IMR-90 (cell line): ENCODE results near the gene ZNRF3. TPM values are rescaled to one million over a fixed set of nuclear protein-coding genes. Genes with fewer than 3 reads are reported as not detected.

Experiments
- ATAC-seq: fragments of 200-7000 bp; cut with Tn5 transposase; 2 replicates; pipeline ENCODE4 v1.9.1; 2020; ENCODE audit warnings: low read depth, mild to moderate bottlenecking, moderate library complexity
- BruUV-seq: library from RNA; stranded (reverse); fragments of 400-500 nt; replicated peaks from 2 replicates; lab custom pipeline; 2021; lab: Mats Ljungman, UMichigan
- CTCF ChIA-PET: fragments of 300-600 bp; formaldehyde crosslinking; extraction: SDS; loops from one replicate; lab custom pipeline; 2021; ENCODE audit warnings: antibody characterized with exemption; lab: Yijun Ruan, JAX
- POLR2A ChIA-PET: fragments of 300-600 bp; sonication (Branson Sonifier 250); formaldehyde crosslinking; loops from one replicate; lab custom pipeline; 2022; ENCODE audit warnings: antibody characterized with exemption; ENCODE audit not compliant: unreplicated experiment; lab: Charles Lee
- DNase-seq: peaks from one replicate; pipeline ENCODE4 v3.0.0; 2013
- H2AFZ ChIP-seq: replicated peaks from 2 replicates; pipeline ENCODE3; 2013; ENCODE audit warnings: low read length, mild to moderate bottlenecking; ENCODE audit not compliant: poor library complexity
- H2AK5ac ChIP-seq: 2 replicates; pipeline ENCODE4 v1.6.1; 2013; ENCODE audit warnings: low read depth, low read length, inconsistent platforms
- H2AK9ac ChIP-seq: replicated peaks from 2 replicates; pipeline ENCODE3; 2013; ENCODE audit warnings: mild to moderate bottlenecking, low read depth, low read length, moderate library complexity; ENCODE audit not compliant: poor library complexity
- H2BK120ac ChIP-seq: 2 replicates; pipeline ENCODE4 v1.6.1; 2013; ENCODE audit warnings: low read depth, low read length, inconsistent platforms
- H2BK15ac ChIP-seq: 3 replicates; pipeline ENCODE4 v1.6.1; 2013; ENCODE audit warnings: low read depth, low read length, inconsistent platforms
- H2BK20ac ChIP-seq: 2 replicates; pipeline ENCODE4 v1.6.1; 2013; ENCODE audit warnings: low read depth, mild to moderate bottlenecking, inconsistent platforms, low read length, moderate library complexity
- H2BK5ac ChIP-seq: 2 replicates; pipeline ENCODE4 v1.6.1; 2013; ENCODE audit warnings: mild to moderate bottlenecking, low read depth, low read length, inconsistent platforms; ENCODE audit not compliant: poor library complexity, severe bottlenecking
- H3K14ac ChIP-seq: replicated peaks from 2 replicates; pipeline ENCODE4 v1.6.1; 2013; ENCODE audit warnings: low read depth, low read length, inconsistent platforms
- H3K18ac ChIP-seq: 2 replicates; pipeline ENCODE4 v1.6.1; 2013; ENCODE audit warnings: low read depth, low read length, control low read depth
- H3K23ac ChIP-seq: 2 replicates; pipeline ENCODE4 v1.6.1; 2013; ENCODE audit warnings: low read depth, low read length, inconsistent platforms
- H3K27ac ChIP-seq: 2 replicates; pipeline ENCODE4 v1.5.1; 2013; ENCODE audit warnings: mild to moderate bottlenecking, control low read depth, low read length; ENCODE audit not compliant: insufficient read depth
- H3K27me3 ChIP-seq: 2 replicates; pipeline ENCODE4 v1.6.1; 2013; ENCODE audit warnings: low read length; ENCODE audit not compliant: control insufficient read depth, insufficient read depth
- H3K36me3 ChIP-seq: 2 replicates; pipeline ENCODE4 v1.6.1; 2013; ENCODE audit warnings: low read length, mixed read lengths; ENCODE audit not compliant: control insufficient read depth, insufficient read depth
- H3K4ac ChIP-seq: 2 replicates; pipeline ENCODE4 v1.6.1; 2013; ENCODE audit warnings: low read depth, low read length, inconsistent platforms
- H3K4me1 ChIP-seq: 2 replicates; pipeline ENCODE4 v1.6.1; 2013; ENCODE audit warnings: low read length, mixed read lengths; ENCODE audit not compliant: control insufficient read depth, insufficient read depth
- H3K4me2 ChIP-seq: 2 replicates; pipeline ENCODE4 v1.6.1; 2013; ENCODE audit warnings: low read depth, mild to moderate bottlenecking, control low read depth, low read length, moderate library complexity
- H3K4me3 ChIP-seq: 2 replicates; pipeline ENCODE4 v1.5.1; 2013; ENCODE audit warnings: low read depth, mild to moderate bottlenecking, control low read depth, low read length, moderate library complexity; ENCODE audit not compliant: insufficient read depth
- H3K56ac ChIP-seq: 2 replicates; pipeline ENCODE4 v1.6.1; 2013; ENCODE audit warnings: low read length, inconsistent platforms; ENCODE audit not compliant: insufficient read depth; ENCODE audit errors: extremely low read depth
- H3K79me1 ChIP-seq, 2 experiments: 2 replicates each; pipeline ENCODE4 v1.6.1; 2013; ENCODE audit warnings: low read length in 2 of 2, inconsistent platforms in 1 of 2, low read depth in 1 of 2
- H3K9ac ChIP-seq: 2 replicates; pipeline ENCODE4 v1.6.1; 2013; ENCODE audit warnings: low read depth, low read length, control low read depth
- H3K9me1 ChIP-seq: 2 replicates; pipeline ENCODE4 v1.6.1; 2013; ENCODE audit warnings: low read length, inconsistent platforms; ENCODE audit not compliant: insufficient read depth
- H3K9me3 ChIP-seq: 2 replicates; pipeline ENCODE4 v1.6.1; 2013; ENCODE audit warnings: low read length; ENCODE audit not compliant: control insufficient read depth, insufficient read depth
- H4K20me1 ChIP-seq: 2 replicates; pipeline ENCODE4 v1.6.1; 2013; ENCODE audit warnings: low read length, inconsistent platforms; ENCODE audit not compliant: insufficient read depth
- H4K5ac ChIP-seq: 2 replicates; pipeline ENCODE4 v1.6.1; 2013; ENCODE audit warnings: mild to moderate bottlenecking, low read depth, low read length, control low read depth
- H4K8ac ChIP-seq, 2 experiments: 2 replicates each; pipeline ENCODE4 v1.6.1; 2013; ENCODE audit warnings: low read depth in 2 of 2, low read length in 2 of 2, control low read depth in 1 of 2, inconsistent platforms in 1 of 2
- H4K91ac ChIP-seq: 2 replicates; pipeline ENCODE4 v1.6.1; 2013; ENCODE audit warnings: low read depth, low read length, inconsistent platforms; ENCODE audit not compliant: insufficient read depth
- BHLHE40 ChIP-seq: fragments of 150-350 bp; IDR thresholded peaks from 2 replicates; pipeline ENCODE4 v1.6.1; 2016; ENCODE audit warnings: mild to moderate bottlenecking, low read depth, low read length
- CEBPB ChIP-seq: IDR thresholded peaks from 2 replicates; pipeline ENCODE4 v1.6.1; 2012; ENCODE audit warnings: low read depth, low read length, improper control_type of control experiment
- FOS ChIP-seq: fragments of 150-350 bp; IDR thresholded peaks from 2 replicates; pipeline ENCODE4 v1.6.1; 2016; ENCODE audit warnings: low read depth, low read length
- MAZ ChIP-seq: IDR thresholded peaks from 2 replicates; pipeline ENCODE4 v1.6.1; 2012; ENCODE audit warnings: low read depth, mild to moderate bottlenecking, low read length, improper control_type of control experiment, moderate library complexity, borderline replicate concordance
- MXI1 ChIP-seq: IDR thresholded peaks from 2 replicates; pipeline ENCODE4 v1.6.1; 2012; ENCODE audit warnings: low read depth, mild to moderate bottlenecking, low read length, moderate library complexity, borderline replicate concordance
- NFE2L2 ChIP-seq: fragments of 150-350 bp; IDR thresholded peaks from 2 replicates; pipeline ENCODE4 v1.6.1; 2016; ENCODE audit warnings: low read depth, mild to moderate bottlenecking, low read length
- POLR2A ChIP-seq: IDR thresholded peaks from 2 replicates; pipeline ENCODE4 v1.6.1; 2012; ENCODE audit warnings: mild to moderate bottlenecking, low read depth, low read length
- RCOR1 ChIP-seq: IDR thresholded peaks from 2 replicates; pipeline ENCODE4 v1.6.1; 2012; ENCODE audit warnings: mild to moderate bottlenecking, low read length, improper control_type of control experiment; ENCODE audit not compliant: insufficient replicate concordance
- SMC3 ChIP-seq: fragments of 150-350 bp; IDR thresholded peaks from 2 replicates; pipeline ENCODE4 v1.6.1; 2016; ENCODE audit warnings: low read depth, mild to moderate bottlenecking, antibody characterized with exemption, low read length, moderate library complexity
- WGBS, 2 experiments: methylation state at CpG; one replicate each; pipeline versions ENCODE4 v1.1.5 to v1.1.7; 2013; ENCODE audit warnings: missing lambda C conversion rate in 2 of 2; ENCODE audit not compliant: insufficient read length in 1 of 2; ENCODE audit errors: extremely low coverage in 2 of 2; 5-methylcytosine and 5-hydroxymethylcytosine counted together
- dilution Hi-C: fragments of 300-500 bp; cut with HindIII; formaldehyde crosslinking; loops from one replicate; pipeline ENCODE4 v1.14.3; 2018; ENCODE audit warnings: low sequenced_read_pairs; ENCODE audit not compliant: unreplicated experiment
- in situ Hi-C: fragments of 300-500 bp; cut with MboI; formaldehyde crosslinking; loops from 3 replicates; pipeline ENCODE4 v1.14.3; 2019; ENCODE audit warnings: low sequenced_read_pairs, inconsistent platforms, mixed read lengths
- intact Hi-C: fragments of 100-400 bp; cut with micrococcal nuclease; formaldehyde crosslinking; loops from 2 replicates; pipeline ENCODE4 v1.10.0; 2022
- polyA plus RNA-seq, 3 experiments: library from polyadenylated mRNA; depleted of rRNA; stranded (reverse); fragments of >200 nt; gene quantifications; 2 replicates each; pipeline ENCODE4 v1.2.3, GENCODE V29; 2012; ENCODE audit warnings: low replicate concordance in 1 of 3
- total RNA-seq: library from RNA; depleted of rRNA; stranded (reverse); fragments of >200 nt; gene quantifications from 2 replicates; pipeline ENCODE4 v1.2.3, GENCODE V29; 2012
- TF ChIP-seq, protein P1 (sequence below): conservative IDR thresholded peaks from 2 replicates; pipeline ENCODE4 v1.5.1; 2012; ENCODE audit warnings: mild to moderate bottlenecking, low read depth, low read length, improper control_type of control experiment
- TF ChIP-seq, protein P2 (sequence below): fragments of 150-350 bp; IDR thresholded peaks from 2 replicates; pipeline ENCODE4 v1.6.1; 2016; ENCODE audit warnings: low read depth, mild to moderate bottlenecking, low read length, moderate library complexity, borderline replicate concordance

The ZNRF3 gene
- total and polyA plus RNA-seq, 2 of the 4 experiments (the other 2 are of a cell fraction), result 1.4 to 2.4 TPM

DNA sequence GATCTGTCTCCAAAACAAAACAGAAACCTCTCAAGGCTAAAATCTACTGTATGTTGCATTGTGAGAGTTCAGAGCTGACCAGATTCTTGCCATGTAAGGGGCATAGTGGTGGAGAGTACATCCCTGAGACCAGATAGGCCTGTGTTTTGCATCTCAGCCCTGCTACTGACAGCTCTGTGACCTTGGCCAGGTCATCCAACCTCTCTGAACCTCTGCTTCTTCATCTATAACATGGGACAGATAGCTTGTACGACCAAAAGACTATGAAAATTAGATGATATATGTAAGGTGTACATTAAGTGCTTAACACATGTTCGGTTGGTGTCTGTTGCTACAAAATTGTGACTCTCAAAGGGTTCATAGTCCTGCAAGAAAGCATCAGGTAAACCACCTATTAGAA is 22.9 kb downstream of the ZNRF3 start:
- Histone ChIP-seq H4K5ac (no peak overlapping the region), H3K9ac (no peak overlapping the region), H3K9me1 (peaks cover 16% of the 10 kb centered on the region), H4K8ac (no peak overlapping the region), H2AFZ (no peak overlapping the region), H4K91ac (no peak overlapping the region), H3K27ac (no peak overlapping the region), H3K23ac (no peak overlapping the region), H3K79me1 (peaks cover 15 to 49% of the 10 kb centered on the region in 2 experiments), H3K4me2 (no peak overlapping the region), H3K18ac (no peak overlapping the region), H3K4me3 (no peak overlapping the region), H2AK5ac (no peak overlapping the region), H4K20me1 (peaks cover 27% of the 10 kb centered on the region), H3K9me3 (no peaks in the 10 kb centered on the region), H3K36me3 (no peaks in the 10 kb centered on the region), H3K4ac (no peak overlapping the region), H2BK120ac (no peak overlapping the region), H3K56ac (no peak overlapping the region), H2BK15ac (no peak overlapping the region), H3K14ac (no peak overlapping the region), H2BK20ac (no peak overlapping the region), H2AK9ac (no peak overlapping the region), H3K4me1 (peaks cover 20% of the 10 kb centered on the region), H3K27me3 (no peaks in the 10 kb centered on the region), H2BK5ac (no peak overlapping the region)
- BruUV-seq, result no TSS peak
- TF ChIP-seq NFE2L2, result no peak
- no peak for TF ChIP-seq MAZ
- TF ChIP-seq SMC3, result no peak
- no peak for TF ChIP-seq BHLHE40
- no peak for TF ChIP-seq CEBPB
- no peak for TF ChIP-seq MXI1
- no peak for TF ChIP-seq FOS
- TF ChIP-seq, protein P1, sequence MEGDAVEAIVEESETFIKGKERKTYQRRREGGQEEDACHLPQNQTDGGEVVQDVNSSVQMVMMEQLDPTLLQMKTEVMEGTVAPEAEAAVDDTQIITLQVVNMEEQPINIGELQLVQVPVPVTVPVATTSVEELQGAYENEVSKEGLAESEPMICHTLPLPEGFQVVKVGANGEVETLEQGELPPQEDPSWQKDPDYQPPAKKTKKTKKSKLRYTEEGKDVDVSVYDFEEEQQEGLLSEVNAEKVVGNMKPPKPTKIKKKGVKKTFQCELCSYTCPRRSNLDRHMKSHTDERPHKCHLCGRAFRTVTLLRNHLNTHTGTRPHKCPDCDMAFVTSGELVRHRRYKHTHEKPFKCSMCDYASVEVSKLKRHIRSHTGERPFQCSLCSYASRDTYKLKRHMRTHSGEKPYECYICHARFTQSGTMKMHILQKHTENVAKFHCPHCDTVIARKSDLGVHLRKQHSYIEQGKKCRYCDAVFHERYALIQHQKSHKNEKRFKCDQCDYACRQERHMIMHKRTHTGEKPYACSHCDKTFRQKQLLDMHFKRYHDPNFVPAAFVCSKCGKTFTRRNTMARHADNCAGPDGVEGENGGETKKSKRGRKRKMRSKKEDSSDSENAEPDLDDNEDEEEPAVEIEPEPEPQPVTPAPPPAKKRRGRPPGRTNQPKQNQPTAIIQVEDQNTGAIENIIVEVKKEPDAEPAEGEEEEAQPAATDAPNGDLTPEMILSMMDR, result no peak
- TF ChIP-seq RCOR1, result no peak
- TF ChIP-seq, protein P2, sequence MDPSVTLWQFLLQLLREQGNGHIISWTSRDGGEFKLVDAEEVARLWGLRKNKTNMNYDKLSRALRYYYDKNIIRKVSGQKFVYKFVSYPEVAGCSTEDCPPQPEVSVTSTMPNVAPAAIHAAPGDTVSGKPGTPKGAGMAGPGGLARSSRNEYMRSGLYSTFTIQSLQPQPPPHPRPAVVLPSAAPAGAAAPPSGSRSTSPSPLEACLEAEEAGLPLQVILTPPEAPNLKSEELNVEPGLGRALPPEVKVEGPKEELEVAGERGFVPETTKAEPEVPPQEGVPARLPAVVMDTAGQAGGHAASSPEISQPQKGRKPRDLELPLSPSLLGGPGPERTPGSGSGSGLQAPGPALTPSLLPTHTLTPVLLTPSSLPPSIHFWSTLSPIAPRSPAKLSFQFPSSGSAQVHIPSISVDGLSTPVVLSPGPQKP, result no peak
- no peak for TF ChIP-seq POLR2A
- 100% methylated on average over 1 of the region's 2 CpGs; no CpG with 5 or more reads in 1 of the 2 experiments for WGBS, 2 experiments
- dilution Hi-C loops (no loop called here), intact Hi-C loops (no loop called here), in situ Hi-C loops (no loop called here)
- CTCF ChIA-PET, result interaction anchor here (0.7 kb wide), 1 partner anchor 23 kb away, joined by 5 read pairs; no protein-coding TSS in a partner anchor
- POLR2A ChIA-PET, result no interaction called here
- DNase-seq (no peak), ATAC-seq (no peak)
